ENCODE results near the gene FOXC2.

Gene FOXC2

GRCh38 chr16:86577314-86577971 is 10.8 kb downstream of the FOXC2 start:
- FAIRE-seq: no peak
- no peak for TF ChIP-seq SPI1 (IDR thresholded peaks at IDR 0.05; ENCODE audit: low read depth, low read length)
- TF ChIP-seq POLR2A (IDR thresholded peaks at IDR 0.05; ENCODE audit: low read depth, low read length): no peak
- TF ChIP-seq POLR2AphosphoS5 (IDR thresholded peaks at IDR 0.05; ENCODE audit: low read depth, low read length): no peak
- no peak for TF ChIP-seq TAF1 (IDR thresholded peaks at IDR 0.05; ENCODE audit: low read depth, low read length)
- no peak for TF ChIP-seq PAX5 (IDR thresholded peaks at IDR 0.05; ENCODE audit: insufficient read depth, low read length, severe bottlenecking)
- TF ChIP-seq POU2F2 (IDR thresholded peaks at IDR 0.05; ENCODE audit: low read depth, low read length): no peak
- DNase-seq (ENCODE audit: insufficient read length, low spot score): no peak

- DNase-seq (ENCODE audit: insufficient read length, low spot score) (no peak), FAIRE-seq (no peak)
- TF ChIP-seq POU2F2 (IDR thresholded peaks at IDR 0.05; ENCODE audit: low read depth, low read length): no peak
- TF ChIP-seq POLR2AphosphoS5 (IDR thresholded peaks at IDR 0.05; ENCODE audit: low read depth, low read length): no peak
- TF ChIP-seq PAX5 (IDR thresholded peaks at IDR 0.05; ENCODE audit: insufficient read depth, low read length, severe bottlenecking): no peak
- TF ChIP-seq SPI1 (IDR thresholded peaks at IDR 0.05; ENCODE audit: low read depth, low read length): no peak
- TF ChIP-seq POLR2A (IDR thresholded peaks at IDR 0.05; ENCODE audit: low read depth, low read length): no peak
These were observed 11.5 kb downstream of the FOXC2 start, which contains the start of gene FOXL1 for GRCh38 chr16:86578061-86578599. FOXL1 (plus strand) TSS chr16:86578549; CDS start chr16:86578724, 175 bp downstream.

GRCh38 chr16:86578611-86579267 is 12.1 kb downstream of the FOXC2 start:
- no peak for FAIRE-seq
- TF ChIP-seq POLR2A (IDR thresholded peaks at IDR 0.05; ENCODE audit: low read depth, low read length) (no peak), TAF1 (IDR thresholded peaks at IDR 0.05; ENCODE audit: low read depth, low read length) (no peak), POU2F2 (IDR thresholded peaks at IDR 0.05; ENCODE audit: low read depth, low read length) (no peak)
- no peak for DNase-seq (ENCODE audit: insufficient read length, low spot score)

- FAIRE-seq: no peak
- no peak for DNase-seq (ENCODE audit: insufficient read length, low spot score)
- TF ChIP-seq PAX5 (IDR thresholded peaks at IDR 0.05; ENCODE audit: insufficient read depth, low read length, severe bottlenecking) (no peak), SPI1 (IDR thresholded peaks at IDR 0.05; ENCODE audit: low read depth, low read length) (no peak), TAF1 (IDR thresholded peaks at IDR 0.05; ENCODE audit: low read depth, low read length) (no peak), POLR2A (IDR thresholded peaks at IDR 0.05; ENCODE audit: low read depth, low read length) (no peak), POLR2AphosphoS5 (IDR thresholded peaks at IDR 0.05; ENCODE audit: low read depth, low read length) (no peak), POU2F2 (IDR thresholded peaks at IDR 0.05; ENCODE audit: low read depth, low read length) (no peak)
These were observed 12.8 kb downstream of the FOXC2 start for GRCh38 chr16:86579268-86580062.

- FAIRE-seq (no peak), DNase-seq (ENCODE audit: insufficient read length, low spot score) (no peak)
- TF ChIP-seq TAF1 (IDR thresholded peaks at IDR 0.05; ENCODE audit: low read depth, low read length): no peak
- no peak for TF ChIP-seq PAX5 (IDR thresholded peaks at IDR 0.05; ENCODE audit: insufficient read depth, low read length, severe bottlenecking)
- TF ChIP-seq POLR2A (IDR thresholded peaks at IDR 0.05; ENCODE audit: low read depth, low read length): no peak
- TF ChIP-seq SPI1 (IDR thresholded peaks at IDR 0.05; ENCODE audit: low read depth, low read length): no peak
- TF ChIP-seq POLR2AphosphoS5 (IDR thresholded peaks at IDR 0.05; ENCODE audit: low read depth, low read length): no peak
- no peak for TF ChIP-seq POU2F2 (IDR thresholded peaks at IDR 0.05; ENCODE audit: low read depth, low read length)
These were observed 13.6 kb downstream of the FOXC2 start for GRCh38 chr16:86580063-86580790.

- TF ChIP-seq SPI1 (IDR thresholded peaks at IDR 0.05; ENCODE audit: low read depth, low read length) (no peak), POLR2A (IDR thresholded peaks at IDR 0.05; ENCODE audit: low read depth, low read length) (no peak), TAF1 (IDR thresholded peaks at IDR 0.05; ENCODE audit: low read depth, low read length) (no peak), POLR2AphosphoS5 (IDR thresholded peaks at IDR 0.05; ENCODE audit: low read depth, low read length) (no peak), PAX5 (IDR thresholded peaks at IDR 0.05; ENCODE audit: insufficient read depth, low read length, severe bottlenecking) (no peak)
- DNase-seq (ENCODE audit: insufficient read length, low spot score): no peak
- FAIRE-seq: no peak
These were observed 14.2 kb downstream of the FOXC2 start for GRCh38 chr16:86580791-86581170.

GRCh38 chr16:86581458-86581857 is 14.8 kb downstream of the FOXC2 start:
- TF ChIP-seq TAF1 (IDR thresholded peaks at IDR 0.05; ENCODE audit: low read depth, low read length) (no peak), SPI1 (IDR thresholded peaks at IDR 0.05; ENCODE audit: low read depth, low read length) (no peak), PAX5 (IDR thresholded peaks at IDR 0.05; ENCODE audit: insufficient read depth, low read length, severe bottlenecking) (no peak), POLR2A (IDR thresholded peaks at IDR 0.05; ENCODE audit: low read depth, low read length) (no peak), POLR2AphosphoS5 (IDR thresholded peaks at IDR 0.05; ENCODE audit: low read depth, low read length) (no peak), POU2F2 (IDR thresholded peaks at IDR 0.05; ENCODE audit: low read depth, low read length) (no peak)
- DNase-seq (ENCODE audit: insufficient read length, low spot score) (no peak), FAIRE-seq (no peak)

- DNase-seq (ENCODE audit: insufficient read length, low spot score) (no peak), FAIRE-seq (no peak)
- no peak for TF ChIP-seq SPI1 (IDR thresholded peaks at IDR 0.05; ENCODE audit: low read depth, low read length)
- no peak for TF ChIP-seq POLR2AphosphoS5 (IDR thresholded peaks at IDR 0.05; ENCODE audit: low read depth, low read length)
- no peak for TF ChIP-seq TAF1 (IDR thresholded peaks at IDR 0.05; ENCODE audit: low read depth, low read length)
- no peak for TF ChIP-seq POU2F2 (IDR thresholded peaks at IDR 0.05; ENCODE audit: low read depth, low read length)
- no peak for TF ChIP-seq POLR2A (IDR thresholded peaks at IDR 0.05; ENCODE audit: low read depth, low read length)
- TF ChIP-seq PAX5 (IDR thresholded peaks at IDR 0.05; ENCODE audit: insufficient read depth, low read length, severe bottlenecking): no peak
These were observed 17.5 kb downstream of the FOXC2 start for GRCh38 chr16:86584071-86584685.
